GM19395 (cell line): ENCODE data around the gene NECAB2.

ENCODE experiments used
- ATAC-seq: cut with Tn5 transposase; IDR thresholded peaks from one replicate; pipeline ENCODE4 v1.9.1; 2021; ENCODE audit warnings: mild to moderate bottlenecking, moderate library complexity; ENCODE audit not compliant: unreplicated experiment

NECAB2 gene

DNA sequence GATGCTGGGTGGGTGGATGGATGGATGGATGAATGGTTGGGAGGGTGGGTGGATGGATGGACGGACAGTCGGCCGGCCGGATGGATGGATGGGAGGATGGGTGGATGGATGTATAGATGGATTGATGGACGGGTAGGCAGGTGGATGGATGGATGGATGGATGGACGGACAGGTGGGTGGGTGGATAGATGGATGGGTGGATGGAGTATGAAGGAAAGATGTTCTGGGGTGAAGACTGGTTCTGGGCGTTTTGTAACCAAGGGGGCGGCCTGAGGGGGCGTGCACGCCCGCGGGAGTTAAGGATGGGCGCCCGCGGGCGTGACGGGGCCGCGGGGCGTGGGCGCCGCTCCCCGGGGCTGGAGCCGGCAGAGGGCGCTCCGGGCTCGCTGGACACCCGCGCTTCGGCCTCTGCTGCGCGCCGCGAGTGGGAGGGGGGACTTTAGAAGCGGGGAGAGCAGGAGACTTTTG, at the start of gene NECAB2:
TSS of gene NECAB2 (plus strand) at position 407 of the 468 bp plus-strand sequence. CDS start 405 bp downstream, outside the sequence.
- ATAC-seq: no peak

DNA sequence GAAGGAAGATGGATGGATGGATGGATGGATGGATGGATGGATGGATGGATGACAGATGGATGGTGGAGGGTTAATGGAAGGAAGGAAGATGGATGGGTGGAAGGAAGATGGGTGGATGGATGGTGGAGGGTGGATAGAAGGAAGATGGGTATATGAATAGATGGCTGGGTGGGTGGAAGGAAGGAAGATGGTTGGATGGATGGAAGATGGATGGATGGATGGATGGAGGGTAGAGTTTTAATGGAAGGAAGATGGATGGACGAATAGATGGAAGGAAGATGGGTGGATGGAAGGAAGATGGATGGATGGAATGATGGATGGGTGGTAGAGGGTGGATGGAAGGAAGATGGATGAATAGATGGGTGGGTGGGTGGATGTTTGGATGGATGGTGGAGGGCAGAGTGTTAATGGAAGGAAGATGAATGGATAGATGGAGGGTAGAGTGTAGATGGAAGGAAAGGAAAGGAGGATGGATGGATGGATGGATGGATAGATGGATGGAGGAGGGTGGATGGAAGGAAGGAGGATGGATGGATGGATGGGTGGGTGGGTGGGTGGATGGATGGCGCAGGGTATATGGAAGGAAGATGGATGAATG, 47.1 kb upstream of the NECAB2 start:
- ATAC-seq: no peak

DNA sequence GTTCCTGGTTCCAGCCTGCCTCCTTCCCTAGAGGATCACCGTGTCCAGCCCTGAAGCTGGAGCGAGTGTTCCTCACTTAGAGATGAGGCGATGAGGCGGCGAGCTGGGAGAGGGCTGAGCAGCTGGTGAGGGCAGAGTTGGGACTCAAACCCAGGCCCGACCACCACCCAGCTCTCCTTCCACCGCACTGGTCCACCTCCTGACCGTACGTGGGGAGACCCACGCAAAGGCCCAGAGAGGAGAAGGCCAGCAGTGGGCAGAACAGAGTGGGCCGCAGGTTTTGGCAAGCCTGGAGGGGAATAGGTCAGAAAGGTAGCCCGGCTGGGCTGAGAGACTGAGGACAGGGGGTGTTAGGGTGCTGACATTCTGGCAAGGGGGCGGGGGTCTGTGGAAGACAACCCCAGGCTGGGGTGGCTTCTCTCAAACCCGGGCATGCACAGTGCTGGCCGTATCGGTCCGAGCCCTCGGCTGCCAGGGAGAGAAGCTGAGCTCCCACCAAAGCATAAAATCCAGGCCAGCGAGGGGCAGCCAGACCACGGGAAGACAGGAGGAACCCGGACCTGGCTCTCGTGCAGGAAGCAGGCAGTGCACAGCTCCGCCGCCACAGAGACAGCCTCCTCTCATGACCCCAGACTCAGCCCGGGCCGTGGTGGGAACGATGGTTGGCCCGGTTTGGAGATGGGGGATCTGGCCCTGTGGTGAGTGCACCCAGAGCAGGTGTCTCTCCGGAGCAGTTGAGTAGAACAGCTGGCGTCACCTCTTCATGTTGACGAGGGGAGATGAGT, 44.3 kb upstream of the NECAB2 start:
- ATAC-seq: no peak

DNA sequence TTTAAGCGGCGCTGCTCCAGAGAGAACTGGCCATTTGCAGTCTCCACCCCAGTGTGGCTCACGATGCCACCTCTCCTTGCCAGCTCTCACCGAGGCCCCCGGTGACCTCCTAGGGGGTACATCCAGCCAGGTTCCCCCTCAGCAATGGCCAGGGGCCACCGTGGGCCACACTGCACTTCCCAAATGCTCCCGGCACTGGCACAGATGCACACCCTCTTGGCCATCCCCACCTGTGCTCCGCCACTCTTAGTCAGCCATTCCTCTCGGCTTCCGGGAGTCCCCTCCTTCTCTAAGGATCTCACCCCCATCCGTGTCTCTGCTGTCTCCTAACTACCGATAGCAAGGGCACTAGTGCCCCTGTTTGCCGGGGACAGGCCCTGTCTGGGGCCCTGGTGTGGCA, 43.4 kb upstream of the NECAB2 start:
- no peak for ATAC-seq

DNA sequence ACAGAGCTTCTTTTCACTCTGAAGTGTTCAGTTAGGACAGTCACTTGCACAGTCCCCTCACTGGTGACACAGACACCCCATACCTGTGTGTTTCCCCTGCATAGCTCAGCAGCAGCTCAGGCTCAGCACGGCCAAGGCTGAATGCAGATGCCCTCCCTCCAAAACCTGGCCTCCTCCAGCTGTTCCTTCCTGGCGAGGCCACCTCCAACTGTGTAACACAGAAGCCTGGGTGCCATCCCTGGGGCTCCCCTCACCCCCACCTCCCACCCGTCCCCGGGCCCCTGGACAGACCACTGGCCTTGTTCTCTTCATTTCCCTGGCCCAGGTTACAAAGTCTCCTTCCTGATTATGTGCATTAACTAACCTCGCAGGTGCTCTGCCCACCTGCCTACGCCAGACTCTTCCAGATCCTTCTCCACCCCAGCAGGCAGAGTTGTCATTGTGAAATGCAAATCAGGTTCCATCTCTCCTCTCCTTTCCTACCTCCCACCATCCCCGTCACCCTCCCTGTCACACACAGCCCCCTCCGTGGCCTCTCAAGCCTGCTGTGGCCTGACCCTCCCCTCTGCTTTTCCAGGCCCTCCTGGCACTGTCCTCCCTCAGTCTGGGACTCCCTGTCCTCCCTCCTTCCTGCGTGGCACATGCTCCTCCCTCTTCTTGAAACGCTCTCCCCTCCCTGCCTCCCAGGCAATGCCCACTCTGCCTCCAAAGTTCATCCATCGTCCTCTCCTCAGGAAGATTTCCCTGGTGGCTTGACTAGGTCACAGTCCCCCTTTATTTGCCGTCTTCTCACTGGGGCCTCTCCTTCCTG, 42.7 kb upstream of the NECAB2 start:
- no peak for ATAC-seq

DNA sequence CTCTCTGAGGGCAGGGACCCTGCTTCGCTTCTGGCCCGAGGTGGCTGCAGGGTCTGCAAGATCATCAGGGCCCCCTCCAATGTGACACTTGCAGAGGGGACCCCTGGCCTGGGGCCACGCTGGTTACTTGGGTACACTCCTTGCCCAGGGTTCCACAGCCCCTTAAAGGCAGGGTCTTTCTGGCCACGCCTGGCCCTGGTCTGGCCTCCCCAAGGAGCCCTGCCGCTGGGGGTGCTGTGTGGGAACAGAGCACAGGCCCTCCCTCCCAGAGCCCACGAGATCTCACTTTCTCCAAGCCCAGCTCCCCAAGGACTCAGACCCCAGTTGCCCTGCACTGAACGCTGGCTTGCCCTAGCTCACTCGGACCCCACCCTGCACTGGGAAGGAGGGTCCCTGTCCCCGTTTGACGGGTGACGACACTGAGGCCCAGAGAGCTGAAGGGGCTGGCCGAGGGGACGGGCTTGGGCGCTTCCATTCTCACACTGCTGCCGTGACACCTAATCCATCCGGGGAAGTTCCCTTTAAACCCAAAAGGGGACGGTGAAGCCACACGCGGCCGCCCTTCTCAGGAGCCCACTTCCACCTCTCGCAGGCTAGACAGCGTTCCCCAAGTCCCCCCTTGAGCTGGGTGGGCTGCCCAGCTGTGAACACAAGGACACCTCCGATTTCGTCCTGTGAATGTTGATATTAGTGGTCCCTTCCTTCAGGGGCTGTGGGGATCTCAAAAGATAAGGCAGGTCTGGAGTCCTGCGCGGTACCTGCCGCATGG, 41.9 kb upstream of the NECAB2 start:
- no peak for ATAC-seq

DNA sequence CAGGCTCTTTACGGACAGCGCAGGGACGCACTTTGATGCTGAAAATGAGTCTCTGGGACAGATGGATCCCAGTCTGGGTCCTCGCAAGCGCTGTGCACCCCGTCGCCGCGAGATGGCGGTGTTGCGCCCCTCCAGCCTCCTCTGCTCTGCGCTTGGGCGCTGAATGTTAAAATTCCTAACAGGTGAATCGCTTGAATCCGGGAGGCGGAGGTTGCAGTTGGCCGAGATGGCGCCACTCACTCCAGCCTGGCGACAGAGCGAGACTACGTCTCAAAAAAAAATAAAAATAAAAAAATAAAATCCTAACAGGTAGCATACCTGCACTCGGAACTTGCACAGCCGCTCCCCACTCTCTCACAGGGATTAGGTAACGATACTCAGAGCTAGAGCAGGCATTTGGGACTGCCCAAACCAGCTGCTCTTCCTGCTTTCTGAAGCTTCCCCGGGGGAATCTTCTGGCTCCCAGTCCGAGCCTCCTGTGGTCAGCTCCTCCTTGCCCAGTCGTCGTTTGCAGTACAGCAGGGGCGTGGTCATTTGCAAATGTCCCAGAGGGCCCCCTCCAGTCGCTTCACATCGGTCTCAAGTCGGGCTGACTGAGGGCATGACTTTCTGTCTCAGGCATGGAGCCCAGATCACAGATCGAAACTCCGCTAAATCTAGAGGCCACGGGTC, 41.2 kb upstream of the NECAB2 start:
- ATAC-seq: no peak

DNA sequence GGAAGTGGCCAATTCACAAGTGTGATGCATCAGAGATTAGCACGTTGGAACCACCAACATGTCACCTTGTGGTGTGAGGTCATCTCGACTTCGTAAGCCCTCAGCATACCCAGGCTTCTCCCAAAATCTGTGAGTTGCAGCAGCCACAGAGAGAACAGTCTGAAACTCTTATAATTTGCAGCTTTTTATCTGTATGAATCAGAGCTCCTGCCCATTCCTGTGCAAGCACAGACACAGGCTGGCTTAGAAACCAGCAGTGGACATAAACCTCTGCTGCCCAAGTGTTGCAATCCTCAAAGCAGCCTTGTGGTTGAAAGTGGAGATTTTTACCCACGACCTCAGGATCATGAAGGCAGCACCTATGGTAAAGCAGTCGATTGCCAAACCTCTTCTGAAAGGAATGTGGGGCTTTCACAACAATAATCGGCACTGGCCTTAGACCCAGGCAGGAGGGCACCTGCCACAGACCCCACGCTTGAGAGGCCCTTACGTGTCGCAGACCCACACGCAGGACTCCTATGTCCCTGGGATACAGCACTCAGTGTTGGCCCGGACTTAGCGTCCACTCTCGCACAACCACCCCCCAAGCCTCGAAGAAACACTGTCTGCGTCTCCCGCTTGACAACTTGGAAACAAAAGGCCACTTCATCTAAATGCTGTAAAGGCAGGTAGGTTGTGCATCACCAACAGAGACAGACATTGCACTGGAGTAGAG, 39.5 kb upstream of the NECAB2 start:
- no peak for ATAC-seq

DNA sequence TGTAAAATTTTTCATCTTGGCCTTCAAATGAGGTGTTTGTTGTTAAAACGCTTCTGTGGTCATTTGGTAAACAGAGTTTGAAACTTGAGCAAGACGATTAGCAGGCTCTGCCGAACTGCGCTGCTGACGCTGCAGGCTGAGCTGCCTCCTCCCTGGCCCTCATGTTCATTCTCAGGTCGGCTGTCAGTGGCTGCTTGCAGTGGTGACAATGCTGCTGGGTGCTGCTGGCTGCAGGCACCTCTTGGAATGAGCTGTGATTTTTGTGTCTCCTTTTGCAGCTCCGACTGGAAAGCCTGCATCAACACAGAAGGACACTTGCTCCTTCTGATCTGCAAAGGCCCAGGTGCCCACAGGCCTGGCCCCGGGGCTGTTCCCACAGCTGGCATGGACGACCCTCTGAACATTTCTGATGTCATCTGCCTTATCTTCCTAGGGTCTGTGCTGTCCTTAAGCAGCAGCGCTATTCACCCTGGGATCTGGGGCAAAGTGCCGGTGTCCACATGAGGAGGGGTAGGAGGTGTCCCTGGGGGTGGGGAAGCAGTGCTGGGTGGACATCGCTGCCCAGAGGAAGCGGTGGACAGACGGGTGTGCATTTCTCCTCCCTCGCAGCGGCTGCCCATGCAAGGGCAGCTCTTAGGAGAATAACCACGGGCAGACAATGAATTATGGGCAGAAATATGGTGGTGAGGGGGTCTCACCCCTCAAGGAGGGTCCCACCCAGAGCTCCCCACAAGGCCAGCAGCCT, 38.1 kb upstream of the NECAB2 start:
- no peak for ATAC-seq

DNA sequence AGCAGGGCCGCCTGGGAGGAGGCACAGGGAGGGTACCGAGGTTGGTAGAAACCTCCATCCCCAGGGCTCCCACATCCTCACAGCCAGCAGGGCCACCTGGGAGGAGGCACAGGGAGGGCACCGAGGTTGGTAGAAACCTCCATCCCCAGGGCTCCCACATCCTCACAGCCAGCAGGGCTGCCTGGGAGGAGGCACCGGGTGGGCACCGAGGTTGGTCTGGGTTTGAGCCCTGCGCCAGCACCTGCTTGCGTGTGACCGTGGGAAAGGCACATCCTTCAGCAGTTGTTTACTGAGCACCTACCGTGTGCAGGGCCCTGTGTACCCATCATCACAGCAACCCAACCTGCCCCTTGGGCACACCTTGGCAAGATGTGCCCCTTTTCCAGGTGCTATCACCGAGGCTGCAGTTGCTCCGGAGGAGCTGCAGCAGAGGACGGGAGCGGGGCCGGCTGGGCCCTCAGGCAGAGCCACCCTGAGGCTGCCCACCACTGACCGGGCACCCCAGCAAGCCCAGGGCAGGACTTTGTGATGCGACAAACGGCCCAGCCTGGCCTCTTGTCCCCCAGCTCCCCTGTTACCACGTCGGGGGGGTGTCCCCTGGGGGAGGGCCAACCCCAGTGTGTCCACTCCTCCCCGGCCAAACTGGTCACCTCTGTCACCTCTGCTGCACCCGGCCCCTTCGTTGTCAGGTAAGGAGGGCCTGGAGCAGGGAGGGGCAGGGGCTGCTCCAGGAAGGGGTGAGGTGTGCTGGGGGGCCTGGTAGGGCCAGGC, 37.1 kb upstream of the NECAB2 start:
- no peak for ATAC-seq

DNA sequence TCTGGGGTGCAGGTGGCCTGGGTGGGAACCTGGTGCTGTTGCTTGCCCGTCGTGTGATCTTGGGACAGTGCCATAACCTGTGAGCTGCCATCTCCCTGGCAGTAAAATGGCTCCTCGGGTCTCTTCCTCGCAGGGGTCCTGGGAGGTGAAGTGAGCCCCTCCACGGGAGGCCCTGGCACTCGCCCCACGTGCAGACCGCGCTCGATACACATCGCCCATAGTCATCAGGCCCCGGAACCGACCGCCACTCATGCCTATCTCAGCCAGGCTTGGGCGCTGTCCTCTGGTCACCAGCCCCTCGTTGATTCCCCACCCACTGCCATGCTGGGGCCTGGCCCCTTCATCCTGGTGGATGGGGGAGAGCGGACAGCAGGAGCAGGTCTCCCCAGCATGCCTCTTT, 36.5 kb upstream of the NECAB2 start:
- no peak for ATAC-seq

DNA sequence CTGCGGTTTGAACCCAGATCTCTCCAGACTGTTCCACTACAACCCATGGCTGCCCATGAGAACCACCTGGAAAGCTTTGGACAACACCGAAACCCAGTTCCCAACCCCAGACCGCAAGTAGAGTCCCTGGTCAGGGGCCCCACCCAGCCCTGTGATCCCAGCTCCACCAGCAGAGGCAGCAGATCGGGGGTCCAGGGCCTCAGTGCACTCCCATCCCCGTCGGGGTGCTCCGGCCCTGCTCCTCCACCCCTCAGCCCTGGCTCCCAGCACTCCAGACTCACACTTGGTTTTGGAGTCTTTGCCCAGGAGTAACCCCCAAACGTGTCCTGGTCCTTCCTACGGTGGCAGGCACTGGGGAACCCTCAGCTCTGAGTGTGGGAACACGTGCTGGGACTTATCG, 35.7 kb upstream of the NECAB2 start:
- ATAC-seq: no peak

DNA sequence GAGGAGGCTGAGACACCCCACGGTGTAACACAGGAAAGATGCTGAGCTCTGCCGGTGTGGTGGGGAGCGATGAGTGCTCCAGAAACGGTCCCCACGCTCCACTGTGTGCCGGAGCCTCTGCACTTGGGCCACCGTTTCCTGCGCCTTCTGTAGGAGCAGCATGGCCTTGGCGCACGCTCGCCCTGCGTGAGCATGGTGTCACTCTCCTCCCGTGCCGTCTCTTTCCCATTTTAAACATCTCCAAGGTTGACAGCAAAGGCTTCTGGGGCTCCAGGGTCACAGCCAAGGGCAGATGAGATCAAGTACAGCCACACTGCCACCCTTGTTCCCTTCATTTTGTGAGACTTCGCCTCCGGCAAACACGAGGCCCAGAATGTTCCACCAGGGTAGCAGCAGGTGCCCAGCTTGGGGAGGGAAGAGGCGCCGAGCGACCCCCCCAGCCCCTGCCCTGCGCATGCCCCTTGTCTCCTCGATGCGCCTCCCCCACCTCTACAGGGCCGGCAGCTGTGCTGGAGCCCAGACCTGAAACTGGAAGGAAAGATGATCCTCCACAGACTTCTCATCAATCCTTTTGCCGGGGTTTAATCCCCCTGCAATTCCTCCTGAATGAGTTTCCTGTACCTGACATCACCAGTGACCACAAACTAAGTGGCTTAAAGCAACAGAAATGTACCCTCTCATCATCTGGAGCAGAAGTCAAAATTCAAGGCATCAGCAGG, 34.9 kb upstream of the NECAB2 start:
- no peak for ATAC-seq

DNA sequence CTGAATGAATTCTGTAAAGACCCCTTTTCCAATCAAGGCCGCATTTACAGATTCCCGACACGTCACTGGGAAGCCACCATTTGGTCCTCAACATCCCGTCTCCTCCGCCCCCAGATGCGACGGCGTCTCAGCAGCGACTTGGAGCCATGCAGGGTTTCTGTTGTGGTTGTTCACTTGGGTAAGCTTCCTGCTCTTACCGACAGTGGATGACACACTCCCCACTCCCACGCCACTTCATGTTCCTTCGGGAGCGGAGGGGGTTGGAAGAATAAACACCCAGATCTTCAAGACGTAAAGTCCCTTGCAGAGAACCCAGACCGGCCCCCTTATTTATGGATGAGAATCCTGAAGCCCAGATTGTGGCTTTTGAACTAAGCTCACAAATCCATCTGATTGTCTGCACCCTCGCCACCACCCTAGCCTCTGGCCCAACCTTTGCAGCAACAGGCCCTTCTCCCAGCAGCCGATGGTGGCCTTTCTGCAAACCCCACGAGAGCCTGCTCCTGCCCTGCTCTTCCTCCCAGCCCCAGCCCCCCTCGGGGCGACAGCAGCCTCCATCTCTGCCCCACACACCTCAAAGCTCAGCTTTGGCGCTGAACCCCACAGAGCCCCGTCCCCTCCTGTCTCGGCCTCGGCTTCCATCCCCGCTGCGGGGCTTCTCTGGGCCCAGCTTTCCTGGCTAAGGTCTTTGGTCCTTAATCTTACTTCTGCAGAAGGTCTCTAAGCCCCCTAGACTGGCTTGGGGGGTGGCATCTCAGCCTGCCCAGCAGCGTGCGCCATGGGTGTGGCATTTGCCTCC, 34.0 kb upstream of the NECAB2 start:
- ATAC-seq: no peak

DNA sequence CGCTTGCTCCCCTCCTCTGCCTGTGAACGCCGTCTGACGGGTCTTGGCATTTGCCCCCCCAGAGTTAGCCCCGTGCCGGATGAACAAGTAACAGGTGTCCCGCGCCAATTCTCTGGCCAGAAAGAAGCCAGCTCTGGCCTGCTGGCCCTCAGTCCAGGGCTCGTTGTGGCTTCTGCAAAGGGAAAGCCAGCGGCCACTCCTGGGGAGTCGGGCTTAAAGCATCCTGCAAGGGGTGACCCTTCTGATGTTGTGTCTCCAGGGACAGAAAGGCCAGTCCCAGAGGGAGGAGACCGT, 33.4 kb upstream of the NECAB2 start:
- ATAC-seq: no peak

DNA sequence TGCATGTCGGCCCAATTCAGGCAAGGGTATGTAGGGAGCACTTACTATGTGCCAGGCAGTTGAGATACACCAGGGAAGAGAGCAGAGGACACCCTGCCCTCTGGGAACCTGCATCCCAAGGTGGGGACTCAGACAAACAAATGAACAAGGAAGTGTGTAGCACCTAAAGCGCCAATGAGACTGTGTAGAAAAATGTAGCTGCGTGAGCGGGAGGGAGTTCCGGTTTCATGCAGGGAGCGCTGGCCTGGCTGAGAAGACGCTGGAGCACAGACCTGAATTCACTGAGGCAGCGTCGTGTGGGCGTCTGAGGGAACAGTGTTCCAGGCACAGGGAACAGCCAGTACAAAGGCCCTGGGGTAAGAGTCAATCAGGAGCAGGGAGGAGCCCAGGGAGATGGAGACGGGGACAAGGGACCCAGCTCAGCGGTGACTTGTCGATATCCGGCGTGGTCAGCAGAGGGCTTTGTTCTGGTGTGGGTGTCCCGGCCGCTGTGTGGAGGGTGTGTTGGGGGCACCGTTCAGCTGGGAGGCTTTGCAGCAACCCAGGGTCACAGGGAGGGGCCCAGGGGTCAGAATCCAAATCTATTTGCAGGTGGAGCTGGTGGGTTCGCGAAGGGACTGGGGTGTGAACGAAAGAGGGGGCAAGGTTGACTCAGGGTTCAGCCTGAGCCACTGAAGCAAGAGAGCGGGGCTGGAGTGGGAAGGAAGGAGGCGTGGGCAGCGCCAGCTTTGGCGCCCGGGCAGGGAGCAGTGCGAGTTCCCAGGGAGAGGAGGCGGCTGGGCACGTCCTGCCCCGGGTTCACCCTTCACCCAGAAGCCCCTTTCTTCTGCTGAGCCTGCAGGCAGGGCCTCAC, 32.8 kb upstream of the NECAB2 start:
- no peak for ATAC-seq
